HepG2 (cell line): Measurements from ENCODE around the gene PFN1. TPM values are rescaled to one million over a fixed set of nuclear protein-coding genes. Genes with fewer than 3 reads are reported as not detected.
A peak's percentile ranks its signal among the peaks of the same experiment; 100 is the strongest.

ENCODE experiments used
- ATF7 ChIP-seq, 2 experiments: fragments of 450-650 bp in 1 of 2; sonication (generic) in 1 of 2; formaldehyde crosslinking in 1 of 2; IDR thresholded peaks; 2 replicates each; pipeline versions ENCODE4 v1.4.0 to v1.6.1; 2016 to 2020; ENCODE audit warnings: antibody characterized with exemption in 1 of 2, mild to moderate bottlenecking in 1 of 2, missing genetic modification reagents in 1 of 2
- BRD4 ChIP-seq: sonication (generic); formaldehyde crosslinking; IDR thresholded peaks from 2 replicates; pipeline ENCODE4 v1.4.0; 2020; ENCODE audit warnings: missing genetic modification reagents
- CENPT ChIP-seq: sonication (generic); formaldehyde crosslinking; IDR thresholded peaks from 2 replicates; pipeline ENCODE4 v1.8.0; 2022; ENCODE audit warnings: low read depth, mild to moderate bottlenecking, moderate library complexity, missing genetic modification reagents
- CREB3 ChIP-seq: sonication (generic); formaldehyde crosslinking; IDR thresholded peaks from 2 replicates; pipeline ENCODE4 v1.5.0; 2020; ENCODE audit warnings: missing genetic modification reagents
- DRAP1 ChIP-seq: IDR thresholded peaks from 2 replicates; pipeline ENCODE4 v1.6.1; 2016; ENCODE audit warnings: missing genetic modification reagents, missing compliant biosample characterization
- FUBP1 ChIP-seq: sonication (generic); formaldehyde crosslinking; IDR thresholded peaks from 2 replicates; pipeline ENCODE4 v1.5.1; 2020; ENCODE audit warnings: missing genetic modification reagents, mild to moderate bottlenecking, borderline replicate concordance
- HMG20B ChIP-seq: conservative IDR thresholded peaks from 2 replicates; pipeline ENCODE4 v1.6.1; 2016; ENCODE audit warnings: missing genetic modification reagents, missing compliant biosample characterization
- IRF2 ChIP-seq: IDR thresholded peaks from 2 replicates; pipeline ENCODE4 v1.6.1; 2018; ENCODE audit warnings: missing genetic modification reagents, missing compliant biosample characterization
- MAX ChIP-seq: IDR thresholded peaks from 2 replicates; pipeline ENCODE4 v1.6.1; 2012; ENCODE audit warnings: inconsistent platforms
- NBN ChIP-seq: fragments of 450-650 bp; conservative IDR thresholded peaks from 2 replicates; pipeline ENCODE4 v1.6.1; 2017
- NPAS2 ChIP-seq: sonication (generic); formaldehyde crosslinking; IDR thresholded peaks from 2 replicates; pipeline ENCODE4 v1.8.0; 2022; ENCODE audit warnings: mild to moderate bottlenecking, missing genetic modification reagents, borderline replicate concordance
- TCF7L2 ChIP-seq: IDR thresholded peaks from 2 replicates; pipeline ENCODE4 v1.6.1; 2011; ENCODE audit warnings: mild to moderate bottlenecking, low read depth, low read length, moderate library complexity
- WIZ ChIP-seq: sonication (generic); formaldehyde crosslinking; IDR thresholded peaks from 2 replicates; pipeline ENCODE4 v1.5.1; 2020; ENCODE audit warnings: mild to moderate bottlenecking, missing genetic modification reagents
- ZBTB25 ChIP-seq: IDR thresholded peaks from 2 replicates; pipeline ENCODE4 v1.6.1; 2018; ENCODE audit warnings: missing genetic modification reagents
- ZBTB46 ChIP-seq: sonication (generic); formaldehyde crosslinking; IDR thresholded peaks from 2 replicates; pipeline ENCODE4 v1.4.0; 2020; ENCODE audit warnings: mild to moderate bottlenecking, missing genetic modification reagents, borderline replicate concordance
- ZC3H13 ChIP-seq: sonication (generic); formaldehyde crosslinking; IDR thresholded peaks from 2 replicates; pipeline ENCODE4 v1.8.1; 2023; ENCODE audit warnings: mild to moderate bottlenecking, missing genetic modification reagents, moderate library complexity
- ZNF33A ChIP-seq: sonication (generic); formaldehyde crosslinking; IDR thresholded peaks from 2 replicates; pipeline ENCODE4 v1.5.1; 2020; ENCODE audit warnings: missing genetic modification reagents, mild to moderate bottlenecking, moderate library complexity, borderline replicate concordance
- ZNF549 ChIP-seq: sonication (generic); formaldehyde crosslinking; IDR thresholded peaks from 2 replicates; pipeline ENCODE4 v1.5.0; 2020; ENCODE audit warnings: missing genetic modification reagents
- ZNF577 ChIP-seq: sonication (generic); formaldehyde crosslinking; IDR thresholded peaks from 2 replicates; pipeline ENCODE4 v1.4.0; 2020; ENCODE audit warnings: mild to moderate bottlenecking, low read depth, missing genetic modification reagents, borderline replicate concordance
- ZNF83 ChIP-seq: sonication (generic); formaldehyde crosslinking; IDR thresholded peaks from 2 replicates; pipeline ENCODE4 v1.4.0; 2020; ENCODE audit warnings: missing genetic modification reagents, mild to moderate bottlenecking, borderline replicate concordance
- ZNF841 ChIP-seq: sonication (generic); formaldehyde crosslinking; IDR thresholded peaks from 2 replicates; pipeline ENCODE4 v1.8.1; 2023; ENCODE audit warnings: missing genetic modification reagents, borderline replicate concordance
- ZSCAN30 ChIP-seq: sonication (generic); formaldehyde crosslinking; IDR thresholded peaks from 2 replicates; pipeline ENCODE4 v1.5.0; 2020; ENCODE audit warnings: mild to moderate bottlenecking, missing genetic modification reagents
- polyA plus RNA-seq, 8 experiments: library from polyadenylated mRNA; depleted of rRNA in 3 of 8; stranded (reverse) in 7 of 8; unstranded in 1 of 8; fragments of >200 nt; fragmentation: Illumina TruSeq in 4 of 8; extraction: Trizol in 4 of 8; gene quantifications; 2 replicates each; pipeline versions ENCODE4 v1.2.1 to v1.2.3, GENCODE V29; 2011 to 2016; ENCODE audit warnings: low read depth in 4 of 8, missing spikeins in 1 of 8, mixed read lengths in 1 of 8; ENCODE audit not compliant: insufficient read depth in 1 of 8
- total RNA-seq, 5 experiments: library from RNA; depleted of rRNA; stranded (reverse); fragments of >200 nt; fragmentation: Illumina TruSeq; extraction: Trizol; gene quantifications; 2 replicates each; pipeline ENCODE4 v1.2.3, GENCODE V29; 2016; ENCODE audit warnings: low read depth in 1 of 5

PFN1 gene
- total and polyA plus RNA-seq, 2 of the 13 experiments (the other 11 are each of a cell fraction or from before 2014, with no cell fraction given) = 494 to 613 TPM

- TF ChIP-seq FUBP1 (CRISPR knock-in tag) = no peak
- peak; percentile 80 for TF ChIP-seq MAX
- no peak for TF ChIP-seq TCF7L2
- peak; percentile 81; the same call in 1 of the 2 replicates for TF ChIP-seq ZC3H13 (CRISPR knock-in tag)
- 0 out of 2 replicates have a peak, but pooled peaks have one; percentile 19 for TF ChIP-seq ZNF841
- TF ChIP-seq NBN = no peak
- TF ChIP-seq ZNF577 (CRISPR knock-in tag) = no peak
- no peak for TF ChIP-seq ZSCAN30 (CRISPR knock-in tag)
- no peak for TF ChIP-seq ZBTB46 (CRISPR knock-in tag)
- TF ChIP-seq ZNF549 (CRISPR knock-in tag) = no peak
- TF ChIP-seq HMG20B = no peak; the same call in 1 of the 2 replicates
- no peak for TF ChIP-seq NPAS2 (CRISPR knock-in tag)
- TF ChIP-seq CREB3 (CRISPR knock-in tag) = no peak
- no peak for TF ChIP-seq ATF7 (IDR thresholded peaks at IDR 0.05)
- TF ChIP-seq ATF7 (CRISPR knock-in tag; IDR thresholded peaks at IDR 0.05) = no peak
- no peak; the same call in 1 of the 2 replicates for TF ChIP-seq ZBTB25 (CRISPR knock-in tag)
- TF ChIP-seq ZNF83 = no peak; the same call in 1 of the 2 replicates
- TF ChIP-seq BRD4 (CRISPR knock-in tag) = peak; percentile 41; the same call in 1 of the 2 replicates
- peak; percentile 27; the same call in 1 of the 2 replicates for TF ChIP-seq WIZ (CRISPR knock-in tag)
- no peak for TF ChIP-seq ZNF33A (CRISPR knock-in tag)
- TF ChIP-seq DRAP1 (CRISPR knock-in tag) = peak; percentile 79
- peak; percentile 67; the same call in 1 of the 2 replicates for TF ChIP-seq IRF2 (CRISPR knock-in tag)
- no peak for TF ChIP-seq CENPT
Measured at GRCh38 chr17:4967539-4968485, 19.5 kb upstream of the PFN1 start, which contains the start of gene SPAG7 (continued).
